Measurements from ENCODE around the gene PLPPR1.

DNA sequence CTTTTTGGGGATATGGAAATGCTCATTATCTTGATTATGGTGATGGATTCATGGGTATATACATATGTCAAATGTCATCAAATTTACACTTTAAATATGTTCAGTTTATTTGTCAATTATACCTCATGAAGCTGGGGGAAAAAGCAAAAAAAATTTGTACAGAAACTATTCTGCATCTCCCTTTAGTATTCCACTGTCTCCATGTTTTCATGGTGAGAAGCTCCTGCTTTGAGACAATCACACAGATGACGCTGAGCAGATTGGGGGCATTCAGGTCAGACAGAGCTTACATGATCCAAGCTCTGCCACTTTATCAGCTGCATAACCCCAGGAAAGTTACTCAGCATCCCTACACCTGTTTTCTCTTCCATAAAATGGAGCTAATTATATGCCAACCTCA lies 101.5 kb downstream of the PLPPR1 start:
- TF ChIP-seq PLRG1 (conservative IDR thresholded peaks at IDR 0.05): no peak
- TF ChIP-seq RAD21 (CRISPR knock-in tag; IDR thresholded peaks at IDR 0.05): no peak
- TF ChIP-seq RORA (CRISPR knock-in tag; IDR thresholded peaks at IDR 0.05): no peak
- TF ChIP-seq ZFP36 (IDR thresholded peaks at IDR 0.05; ENCODE audit: borderline replicate concordance, low read depth, low read length, partially characterized antibody): no peak
- no peak for TF ChIP-seq TGIF2 (CRISPR knock-in tag; IDR thresholded peaks at IDR 0.05)
- no peak for TF ChIP-seq ZNF24 (IDR thresholded peaks at IDR 0.05)
- no peak for TF ChIP-seq NCOA2 (CRISPR knock-in tag; IDR thresholded peaks at IDR 0.05)
- TF ChIP-seq KAT7 (CRISPR knock-in tag; IDR thresholded peaks at IDR 0.05; ENCODE audit: borderline replicate concordance): no peak
- TF ChIP-seq BCL3 (CRISPR knock-in tag; IDR thresholded peaks at IDR 0.05): no peak
- TF ChIP-seq ZKSCAN8 (CRISPR knock-in tag; IDR thresholded peaks at IDR 0.05; ENCODE audit: borderline replicate concordance): no peak
- no peak for TF ChIP-seq TRIM24 (CRISPR knock-in tag; IDR thresholded peaks at IDR 0.05)
